Loucy (cell line): Measurements from ENCODE around the gene IL12B.

Experiments
- EZH2phosphoT487 ChIP-seq: fragments of 200-600 bp; IDR thresholded peaks from 2 replicates; pipeline ENCODE4 v1.6.1; 2018; ENCODE audit warnings: antibody characterized with exemption, mild to moderate bottlenecking, moderate library complexity, borderline replicate concordance
- TF ChIP-seq, protein P1 (sequence below): fragments of 200-600 bp; sonication (generic); conservative IDR thresholded peaks from 2 replicates; pipeline ENCODE4 v1.5.1; 2014; ENCODE audit warnings: mild to moderate bottlenecking, antibody characterized with exemption, low read length

GRCh38 chr5:159342840-159343239, 12.6 kb upstream of the IL12B start:
- no peak for TF ChIP-seq EZH2phosphoT487
- TF ChIP-seq, protein P1, sequence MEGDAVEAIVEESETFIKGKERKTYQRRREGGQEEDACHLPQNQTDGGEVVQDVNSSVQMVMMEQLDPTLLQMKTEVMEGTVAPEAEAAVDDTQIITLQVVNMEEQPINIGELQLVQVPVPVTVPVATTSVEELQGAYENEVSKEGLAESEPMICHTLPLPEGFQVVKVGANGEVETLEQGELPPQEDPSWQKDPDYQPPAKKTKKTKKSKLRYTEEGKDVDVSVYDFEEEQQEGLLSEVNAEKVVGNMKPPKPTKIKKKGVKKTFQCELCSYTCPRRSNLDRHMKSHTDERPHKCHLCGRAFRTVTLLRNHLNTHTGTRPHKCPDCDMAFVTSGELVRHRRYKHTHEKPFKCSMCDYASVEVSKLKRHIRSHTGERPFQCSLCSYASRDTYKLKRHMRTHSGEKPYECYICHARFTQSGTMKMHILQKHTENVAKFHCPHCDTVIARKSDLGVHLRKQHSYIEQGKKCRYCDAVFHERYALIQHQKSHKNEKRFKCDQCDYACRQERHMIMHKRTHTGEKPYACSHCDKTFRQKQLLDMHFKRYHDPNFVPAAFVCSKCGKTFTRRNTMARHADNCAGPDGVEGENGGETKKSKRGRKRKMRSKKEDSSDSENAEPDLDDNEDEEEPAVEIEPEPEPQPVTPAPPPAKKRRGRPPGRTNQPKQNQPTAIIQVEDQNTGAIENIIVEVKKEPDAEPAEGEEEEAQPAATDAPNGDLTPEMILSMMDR = no peak
